NCI-H2081 (cell line): ENCODE measurements around the gene ACP5.
"Not testable (repeated sequence)": the region's sequence is repeated elsewhere in the genome, so short reads cannot be mapped to it uniquely, and the experiment has no call there.

ENCODE experiments used
- DNase-seq, 2 experiments: peaks; one replicate each; lab custom pipeline; 2025; lab: John Stamatoyannopoulos, UW

Gene ACP5

DNA sequence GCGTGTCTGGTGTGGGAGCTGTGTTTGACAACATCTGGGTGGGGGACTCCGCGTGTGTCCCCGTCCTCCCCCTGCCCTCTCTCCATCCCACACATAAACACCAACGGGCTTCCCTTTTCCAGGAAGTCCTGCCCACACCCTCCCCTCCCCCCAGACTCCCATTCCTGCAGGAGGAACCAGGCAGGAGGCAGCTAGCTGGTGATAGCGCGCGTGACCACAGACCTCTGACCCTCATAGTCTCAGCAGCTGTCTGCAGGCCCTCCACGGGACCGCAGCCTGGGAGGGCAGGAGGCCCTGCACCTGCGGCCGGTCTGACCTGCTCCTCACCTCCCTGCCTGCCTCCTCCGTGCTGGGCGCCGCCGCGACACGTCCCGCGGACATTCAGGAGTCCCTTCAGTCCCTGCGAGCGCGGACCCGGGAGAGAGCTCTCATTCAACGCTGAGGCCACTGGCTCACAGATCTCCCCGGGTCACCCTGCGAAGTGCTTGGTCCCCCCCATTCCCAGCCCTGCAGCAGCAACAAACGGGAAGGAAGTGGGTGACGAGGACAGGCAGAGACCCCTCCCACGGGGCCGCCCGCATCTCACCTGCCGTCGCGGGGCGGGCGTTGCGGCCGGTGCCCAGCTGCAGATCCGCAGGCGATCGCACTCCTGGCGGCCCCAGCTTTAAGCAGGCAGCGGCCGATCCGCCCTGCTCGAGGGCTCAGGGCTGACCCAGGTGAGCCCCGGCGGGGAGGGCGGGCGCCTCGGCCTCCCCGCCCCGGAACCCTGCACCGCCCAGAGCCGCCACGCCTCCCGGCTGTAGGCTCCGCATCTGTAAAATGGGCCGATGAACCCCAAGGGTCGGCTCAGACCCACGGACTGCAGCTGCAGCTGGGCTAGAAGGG is 1.1 kb upstream of the ACP5 start:
- DNase-seq, result no peak

DNA sequence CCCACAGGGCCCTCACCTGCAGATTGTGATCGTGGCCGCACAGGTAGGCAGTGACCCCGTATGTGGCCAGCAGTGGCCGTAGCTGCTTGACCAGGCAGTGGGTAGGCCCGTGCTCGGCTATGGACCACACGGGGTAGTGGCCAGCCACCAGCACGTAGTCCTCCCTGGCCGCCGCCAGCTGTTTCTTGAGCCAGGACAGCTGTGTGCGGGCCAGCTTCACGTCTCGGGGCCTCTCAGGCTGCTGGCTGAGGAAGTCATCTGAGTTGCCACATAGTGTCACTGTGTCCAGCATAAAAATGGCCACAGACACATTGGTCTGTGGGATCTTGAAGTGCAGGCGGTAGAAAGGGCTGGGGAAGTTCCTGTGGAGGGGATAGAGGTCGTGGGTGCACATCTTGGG is 1.2 kb downstream of the ACP5 start:
- DNase-seq, result no peak

GRCh38 chr19:11574689-11575088 is 2.8 kb downstream of the ACP5 start:
- no peak for DNase-seq

- DNase-seq, result not testable (repeated sequence)
These were observed 3.7 kb downstream of the ACP5 start for GRCh38 chr19:11573763-11574162.

DNA sequence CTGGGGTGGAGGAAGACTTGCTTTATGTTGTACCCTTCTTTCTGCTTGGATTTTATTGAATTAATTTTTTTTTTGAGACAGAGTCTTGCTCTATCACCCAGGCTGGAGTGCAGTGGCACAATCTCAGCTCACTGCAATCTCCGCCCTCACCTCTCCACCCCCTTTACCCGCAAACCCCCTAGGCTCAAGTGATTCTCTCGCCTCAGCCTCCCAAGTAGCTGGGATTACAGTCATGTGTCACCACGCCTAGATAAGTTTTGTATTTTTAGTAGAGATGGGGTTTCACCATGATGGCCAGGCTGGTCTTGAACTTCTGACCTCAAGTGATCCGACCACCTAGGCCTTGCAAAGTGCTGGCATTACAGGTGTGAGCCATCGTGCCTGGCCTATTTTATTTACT is 4.1 kb downstream of the ACP5 start:
- not testable (repeated sequence) for DNase-seq

DNA sequence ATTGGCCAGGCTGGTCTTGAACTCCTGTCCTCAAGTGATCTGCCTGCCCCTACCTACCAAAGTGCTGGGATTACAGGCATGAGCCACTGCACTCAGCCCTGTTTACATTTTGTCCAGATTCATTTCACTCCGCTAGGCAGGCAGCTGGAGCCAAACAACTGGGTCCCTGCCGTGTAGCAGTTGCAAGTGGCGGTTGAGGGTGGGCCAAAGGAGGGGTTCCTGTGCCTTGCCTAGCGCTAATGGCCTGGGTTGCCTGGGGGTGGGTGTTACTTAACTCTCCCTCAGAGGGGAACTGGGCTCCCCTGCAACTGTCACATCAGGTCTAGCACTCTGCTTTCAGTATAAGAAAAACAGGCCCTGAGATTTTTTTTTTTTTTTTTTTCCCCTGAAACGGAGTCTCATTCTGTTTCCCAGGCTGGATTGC is 7.4 kb downstream of the ACP5 start:
- DNase-seq, result peak; percentile 6 to 11

- DNase-seq, result no peak
These were observed 11.3 kb downstream of the ACP5 start for GRCh38 chr19:11566164-11566563.

- DNase-seq, result not testable (repeated sequence)
These were observed 11.8 kb downstream of the ACP5 start for GRCh38 chr19:11565649-11565980.

- not testable (repeated sequence) for DNase-seq
These were observed 13.2 kb downstream of the ACP5 start for GRCh38 chr19:11564082-11564807.

DNA sequence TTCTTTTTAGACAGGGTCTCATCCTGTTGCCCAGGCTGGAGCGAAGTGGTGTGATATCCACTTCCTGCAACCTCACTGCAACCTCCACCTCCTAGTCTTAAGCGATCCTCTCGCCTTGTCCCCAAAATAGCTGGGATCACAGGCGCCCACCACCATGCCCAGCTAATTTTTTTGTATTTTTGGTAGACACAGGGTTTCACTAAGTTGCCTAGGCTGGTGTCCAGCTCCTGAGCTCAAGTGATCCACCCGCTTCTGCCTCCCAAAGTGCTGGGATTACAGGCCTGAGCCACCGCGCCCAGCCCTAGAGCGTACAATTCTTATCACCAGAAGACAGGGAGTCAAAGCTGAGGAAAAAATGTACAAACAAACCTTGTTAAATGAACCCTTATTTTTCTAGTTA is 13.9 kb downstream of the ACP5 start:
- no peak for DNase-seq

DNA sequence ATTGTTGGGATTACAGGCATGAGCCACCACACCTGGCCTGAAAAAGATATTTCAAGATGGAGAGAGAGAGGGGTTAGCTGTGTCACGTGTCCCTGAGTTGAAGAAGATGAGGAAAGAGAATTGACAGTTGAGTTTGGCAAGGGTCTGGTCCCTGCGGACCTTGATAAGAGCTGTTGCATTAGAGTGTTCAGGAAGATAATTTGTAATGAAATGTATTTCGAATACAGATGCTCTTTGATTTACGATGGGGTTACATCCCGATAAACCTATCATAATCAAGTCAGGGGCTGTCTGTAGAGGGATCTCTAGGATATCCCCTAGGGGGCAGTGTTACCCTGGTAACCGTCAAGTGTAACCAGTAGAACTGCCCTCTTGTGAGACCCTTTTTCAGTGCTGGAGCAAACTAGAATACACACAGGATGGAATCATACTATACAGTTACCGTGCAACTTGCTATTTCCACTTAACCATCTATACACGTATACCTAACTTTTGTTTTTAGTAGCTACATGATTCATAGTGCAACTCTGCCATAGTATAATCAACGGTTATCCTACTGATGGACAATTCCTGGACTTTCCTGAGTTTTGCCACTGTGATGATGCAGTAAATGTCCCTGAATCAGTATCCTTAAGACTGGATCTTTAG is 16.9 kb downstream of the ACP5 start:
- peak; percentile 65 to 74 for DNase-seq

GRCh38 chr19:11558881-11559828 is 18.3 kb downstream of the ACP5 start, which contains the start of gene ELOF1:
TSS of gene ELOF1 (minus strand) at chr19:11559230. CDS start at chr19:11554347, 4,883 bp downstream.
- peak; percentile 97 to 98 for DNase-seq

DNA sequence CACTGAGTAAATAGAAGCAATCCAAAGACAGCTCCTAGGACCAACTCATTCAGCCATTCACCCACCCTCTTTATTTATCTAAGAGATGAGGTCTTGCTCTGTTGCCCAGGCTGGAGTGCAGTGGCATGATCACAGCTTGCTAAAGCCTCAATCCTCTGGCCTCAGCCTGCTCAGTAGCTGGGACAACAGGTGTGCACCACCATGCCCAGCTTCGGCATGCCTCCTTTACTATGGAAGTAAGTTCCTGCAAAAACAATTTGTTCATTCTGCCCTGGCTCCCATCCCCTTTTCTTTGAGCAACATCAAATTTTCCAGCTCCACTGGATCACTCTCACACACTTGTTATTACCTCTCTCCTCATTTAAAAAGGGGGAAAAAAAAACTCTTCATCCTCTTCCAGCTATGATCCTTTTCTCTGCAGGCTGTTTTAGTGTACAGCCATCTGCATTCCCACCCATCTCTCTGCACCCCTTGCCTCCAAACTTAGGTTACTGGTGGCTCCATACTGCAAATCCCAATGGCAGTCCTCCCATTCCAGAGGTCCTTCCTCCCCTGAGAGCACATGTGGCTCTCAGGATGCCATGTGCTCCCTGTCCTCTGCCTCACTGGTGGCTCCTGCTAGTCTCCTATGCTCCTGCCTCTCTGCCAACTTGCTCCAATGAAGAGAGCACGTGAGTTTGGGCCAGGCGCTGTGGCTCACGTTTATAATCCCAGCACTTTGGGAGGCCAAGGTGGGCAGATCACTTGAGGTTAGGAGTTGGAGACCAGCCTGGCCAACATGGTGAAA is 20.6 kb downstream of the ACP5 start:
- DNase-seq, result no peak

- DNase-seq, result no peak
These were observed 22.2 kb downstream of the ACP5 start for GRCh38 chr19:11555246-11555645.

- DNase-seq, result no peak
These were observed 23.3 kb downstream of the ACP5 start for GRCh38 chr19:11554160-11554559.

- DNase-seq, result no peak
These were observed 24.6 kb downstream of the ACP5 start for GRCh38 chr19:11552666-11553372.

GRCh38 chr19:11551603-11552235 is 25.7 kb downstream of the ACP5 start:
- no peak for DNase-seq

- DNase-seq, result no peak
These were observed 27.2 kb downstream of the ACP5 start for GRCh38 chr19:11550265-11550664.

GRCh38 chr19:11549386-11549953 is 28.0 kb downstream of the ACP5 start:
- DNase-seq, result no peak
